22Rv1 (cell line): ENCODE measurements around the gene TERT.

ENCODE experiments used
- CTCF ChIP-seq: fragments of 450-650 bp; IDR thresholded peaks from 2 replicates; pipeline ENCODE4 v1.5.1; 2017; ENCODE audit warnings: mild to moderate bottlenecking
- ZFX ChIP-seq: fragments of 450-650 bp; IDR thresholded peaks from 2 replicates; pipeline ENCODE4 v1.6.1; 2017; ENCODE audit warnings: antibody characterized with exemption, borderline replicate concordance

GRCh38 chr5:1214163-1214935 is 80.5 kb downstream of the TERT start:
- TF ChIP-seq CTCF (no peak), ZFX (no peak)
